HepG2 (cell line): ENCODE data around the gene MAPK7. TPM values are rescaled to one million over a fixed set of nuclear protein-coding genes. Genes with fewer than 3 reads are reported as not detected.

Experiments used
- ARHGAP35 ChIP-seq: sonication (generic); formaldehyde crosslinking; IDR thresholded peaks from 2 replicates; pipeline ENCODE4 v1.9.0; 2022; ENCODE audit warnings: mild to moderate bottlenecking, inconsistent platforms, moderate library complexity, missing genetic modification reagents, borderline replicate concordance
- ATF1 ChIP-seq: IDR thresholded peaks from 2 replicates; pipeline ENCODE4 v1.6.1; 2016; ENCODE audit warnings: mild to moderate bottlenecking, control low read depth
- DPF2 ChIP-seq: sonication (generic); formaldehyde crosslinking; IDR thresholded peaks from 2 replicates; pipeline ENCODE4 v1.4.0; 2020; ENCODE audit warnings: mild to moderate bottlenecking, low read depth, missing genetic modification reagents, borderline replicate concordance
- ETV5 ChIP-seq: IDR thresholded peaks from 2 replicates; pipeline ENCODE4 v1.6.1; 2018; ENCODE audit warnings: missing biosample characterization, missing genetic modification reagents, inconsistent platforms, borderline replicate concordance
- FOXM1 ChIP-seq: sonication (generic); formaldehyde crosslinking; IDR thresholded peaks from 2 replicates; pipeline ENCODE4 v1.5.0; 2020; ENCODE audit warnings: missing genetic modification reagents
- IKZF1 ChIP-seq: fragments of 450-650 bp; IDR thresholded peaks from 2 replicates; pipeline ENCODE4 v1.7.1; 2016
- JUND ChIP-seq: sonication (generic); formaldehyde crosslinking; IDR thresholded peaks from 2 replicates; pipeline ENCODE4 v1.8.0; 2022; ENCODE audit warnings: mild to moderate bottlenecking, missing genetic modification reagents
- KDM2A ChIP-seq: sonication (generic); formaldehyde crosslinking; IDR thresholded peaks from 2 replicates; pipeline ENCODE4 v1.4.0; 2020; ENCODE audit warnings: low read depth, missing genetic modification reagents, borderline replicate concordance
- NR3C1 ChIP-seq: sonication (generic); formaldehyde crosslinking; IDR thresholded peaks from 2 replicates; pipeline ENCODE4 v1.4.0; 2020; ENCODE audit warnings: missing genetic modification reagents
- THYN1 ChIP-seq: sonication (generic); formaldehyde crosslinking; IDR thresholded peaks from 2 replicates; pipeline ENCODE4 v1.8.1; 2023; ENCODE audit warnings: low read depth, mild to moderate bottlenecking, moderate library complexity, missing genetic modification reagents, borderline replicate concordance
- ZKSCAN5 ChIP-seq: sonication (generic); formaldehyde crosslinking; IDR thresholded peaks from 2 replicates; pipeline ENCODE4 v1.5.1; 2020; ENCODE audit warnings: mild to moderate bottlenecking, missing genetic modification reagents
- ZNF12 ChIP-seq: sonication (generic); formaldehyde crosslinking; IDR thresholded peaks from 2 replicates; pipeline ENCODE4 v1.5.0; 2020; ENCODE audit warnings: missing genetic modification reagents
- ZNF235 ChIP-seq: sonication (generic); formaldehyde crosslinking; IDR thresholded peaks from 2 replicates; pipeline ENCODE4 v1.8.1; 2023; ENCODE audit warnings: mild to moderate bottlenecking, missing genetic modification reagents, borderline replicate concordance
- ZNF296 ChIP-seq: sonication (generic); formaldehyde crosslinking; conservative IDR thresholded peaks from 2 replicates; pipeline ENCODE4 v1.5.0; 2020; ENCODE audit warnings: mild to moderate bottlenecking, missing genetic modification reagents
- ZNF331 ChIP-seq: sonication (generic); formaldehyde crosslinking; IDR thresholded peaks from 2 replicates; pipeline ENCODE4 v1.4.0; 2020; ENCODE audit warnings: missing genetic modification reagents
- ZNF768 ChIP-seq: sonication (generic); formaldehyde crosslinking; IDR thresholded peaks from 2 replicates; pipeline ENCODE4 v1.4.0; 2020; ENCODE audit warnings: missing genetic modification reagents
- ZNF883 ChIP-seq: sonication (generic); formaldehyde crosslinking; IDR thresholded peaks from 2 replicates; pipeline ENCODE4 v1.5.1; 2020; ENCODE audit warnings: mild to moderate bottlenecking, missing genetic modification reagents; ENCODE audit errors: not compliant biosample characterization
- polyA plus RNA-seq, 8 experiments: library from polyadenylated mRNA; depleted of rRNA in 3 of 8; stranded (reverse) in 7 of 8; unstranded in 1 of 8; fragments of >200 nt; fragmentation: Illumina TruSeq in 4 of 8; extraction: Trizol in 4 of 8; gene quantifications; 2 replicates each; pipeline versions ENCODE4 v1.2.1 to v1.2.3, GENCODE V29; 2011 to 2016; ENCODE audit warnings: low read depth in 4 of 8, missing spikeins in 1 of 8, mixed read lengths in 1 of 8; ENCODE audit not compliant: insufficient read depth in 1 of 8
- total RNA-seq, 5 experiments: library from RNA; depleted of rRNA; stranded (reverse); fragments of >200 nt; fragmentation: Illumina TruSeq; extraction: Trizol; gene quantifications; 2 replicates each; pipeline ENCODE4 v1.2.3, GENCODE V29; 2016; ENCODE audit warnings: low read depth in 1 of 5
- TF ChIP-seq, protein P1 (sequence below): sonication (generic); formaldehyde crosslinking; IDR thresholded peaks from 2 replicates; pipeline ENCODE4 v1.4.0; 2020; ENCODE audit warnings: missing genetic modification reagents
- TF ChIP-seq, protein P2 (sequence below): IDR thresholded peaks from 2 replicates; pipeline ENCODE4 v1.6.1; 2016; ENCODE audit warnings: mild to moderate bottlenecking, missing biosample characterization, missing genetic modification reagents
- TF ChIP-seq, protein P3 (sequence below): IDR thresholded peaks from 2 replicates; pipeline ENCODE4 v1.6.1; 2018; ENCODE audit warnings: missing genetic modification reagents, mild to moderate bottlenecking, missing compliant biosample characterization
- TF ChIP-seq, protein P4 (sequence below): sonication (generic); formaldehyde crosslinking; IDR thresholded peaks from 2 replicates; pipeline ENCODE4 v1.5.1; 2020; ENCODE audit warnings: missing genetic modification reagents, mild to moderate bottlenecking, borderline replicate concordance
- TF ChIP-seq, protein P5 (sequence below): sonication (generic); formaldehyde crosslinking; IDR thresholded peaks from 2 replicates; pipeline ENCODE4 v1.8.0; 2022; ENCODE audit warnings: missing genetic modification reagents, mild to moderate bottlenecking, borderline replicate concordance

MAPK7 gene
- total and polyA plus RNA-seq, 2 of the 13 experiments (the other 11 are each of a cell fraction or from before 2014, with no cell fraction given), result 2.9 to 5.9 TPM

DNA sequence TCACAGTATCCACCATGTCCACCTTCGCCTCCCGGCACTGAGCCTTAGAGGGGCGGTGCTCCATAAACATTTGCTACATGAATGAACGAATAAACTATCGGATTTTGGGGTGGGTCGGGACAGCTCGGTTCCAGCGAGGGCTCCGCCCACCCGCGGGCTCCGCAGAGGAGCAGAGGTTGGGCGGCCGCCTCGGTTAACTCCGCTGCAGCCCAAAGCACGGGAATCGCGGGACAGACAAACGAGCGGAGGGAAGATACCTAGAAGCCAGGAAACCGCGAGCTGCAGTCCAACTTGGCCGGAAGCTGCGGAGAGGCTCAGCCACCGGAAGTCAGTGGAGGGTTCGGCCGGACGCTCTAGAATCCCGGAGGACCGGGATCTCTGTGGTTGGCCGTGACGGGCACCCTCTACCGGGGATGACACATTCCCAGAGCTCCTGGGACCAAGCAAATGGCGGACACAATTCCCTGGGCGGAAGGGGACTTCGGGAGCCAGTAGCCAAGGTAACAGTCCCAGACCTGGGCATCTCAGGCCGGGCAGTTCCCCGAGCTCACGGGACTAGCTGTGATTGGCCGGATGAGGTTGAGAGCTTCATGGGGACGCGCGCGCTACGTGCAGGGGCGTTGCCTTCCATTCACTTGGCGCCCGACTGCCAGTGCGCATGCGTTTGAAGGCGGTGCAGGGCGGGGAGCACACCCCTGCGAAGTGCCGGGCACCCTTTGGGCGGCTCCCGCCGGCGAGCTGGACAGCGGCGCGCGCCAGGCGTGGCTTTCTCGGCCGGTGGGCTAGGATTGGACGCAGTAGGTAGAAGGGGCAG is 489 bp upstream of the MAPK7 start (continued):
- TF ChIP-seq, protein P1, sequence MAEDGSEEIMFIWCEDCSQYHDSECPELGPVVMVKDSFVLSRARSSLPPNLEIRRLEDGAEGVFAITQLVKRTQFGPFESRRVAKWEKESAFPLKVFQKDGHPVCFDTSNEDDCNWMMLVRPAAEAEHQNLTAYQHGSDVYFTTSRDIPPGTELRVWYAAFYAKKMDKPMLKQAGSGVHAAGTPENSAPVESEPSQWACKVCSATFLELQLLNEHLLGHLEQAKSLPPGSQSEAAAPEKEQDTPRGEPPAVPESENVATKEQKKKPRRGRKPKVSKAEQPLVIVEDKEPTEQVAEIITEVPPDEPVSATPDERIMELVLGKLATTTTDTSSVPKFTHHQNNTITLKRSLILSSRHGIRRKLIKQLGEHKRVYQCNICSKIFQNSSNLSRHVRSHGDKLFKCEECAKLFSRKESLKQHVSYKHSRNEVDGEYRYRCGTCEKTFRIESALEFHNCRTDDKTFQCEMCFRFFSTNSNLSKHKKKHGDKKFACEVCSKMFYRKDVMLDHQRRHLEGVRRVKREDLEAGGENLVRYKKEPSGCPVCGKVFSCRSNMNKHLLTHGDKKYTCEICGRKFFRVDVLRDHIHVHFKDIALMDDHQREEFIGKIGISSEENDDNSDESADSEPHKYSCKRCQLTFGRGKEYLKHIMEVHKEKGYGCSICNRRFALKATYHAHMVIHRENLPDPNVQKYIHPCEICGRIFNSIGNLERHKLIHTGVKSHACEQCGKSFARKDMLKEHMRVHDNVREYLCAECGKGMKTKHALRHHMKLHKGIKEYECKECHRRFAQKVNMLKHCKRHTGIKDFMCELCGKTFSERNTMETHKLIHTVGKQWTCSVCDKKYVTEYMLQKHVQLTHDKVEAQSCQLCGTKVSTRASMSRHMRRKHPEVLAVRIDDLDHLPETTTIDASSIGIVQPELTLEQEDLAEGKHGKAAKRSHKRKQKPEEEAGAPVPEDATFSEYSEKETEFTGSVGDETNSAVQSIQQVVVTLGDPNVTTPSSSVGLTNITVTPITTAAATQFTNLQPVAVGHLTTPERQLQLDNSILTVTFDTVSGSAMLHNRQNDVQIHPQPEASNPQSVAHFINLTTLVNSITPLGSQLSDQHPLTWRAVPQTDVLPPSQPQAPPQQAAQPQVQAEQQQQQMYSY (CRISPR knock-in tag), result no peak
- TF ChIP-seq, protein P2, sequence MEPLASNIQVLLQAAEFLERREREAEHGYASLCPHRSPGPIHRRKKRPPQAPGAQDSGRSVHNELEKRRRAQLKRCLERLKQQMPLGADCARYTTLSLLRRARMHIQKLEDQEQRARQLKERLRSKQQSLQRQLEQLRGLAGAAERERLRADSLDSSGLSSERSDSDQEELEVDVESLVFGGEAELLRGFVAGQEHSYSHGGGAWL (CRISPR knock-in tag), result no peak
- peak; percentile 88 for TF ChIP-seq ETV5 (CRISPR knock-in tag)
- TF ChIP-seq, protein P3, sequence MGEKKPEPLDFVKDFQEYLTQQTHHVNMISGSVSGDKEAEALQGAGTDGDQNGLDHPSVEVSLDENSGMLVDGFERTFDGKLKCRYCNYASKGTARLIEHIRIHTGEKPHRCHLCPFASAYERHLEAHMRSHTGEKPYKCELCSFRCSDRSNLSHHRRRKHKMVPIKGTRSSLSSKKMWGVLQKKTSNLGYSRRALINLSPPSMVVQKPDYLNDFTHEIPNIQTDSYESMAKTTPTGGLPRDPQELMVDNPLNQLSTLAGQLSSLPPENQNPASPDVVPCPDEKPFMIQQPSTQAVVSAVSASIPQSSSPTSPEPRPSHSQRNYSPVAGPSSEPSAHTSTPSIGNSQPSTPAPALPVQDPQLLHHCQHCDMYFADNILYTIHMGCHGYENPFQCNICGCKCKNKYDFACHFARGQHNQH (CRISPR knock-in tag), result peak; percentile 38; the same call in 1 of the 2 replicates
- TF ChIP-seq, protein P4, sequence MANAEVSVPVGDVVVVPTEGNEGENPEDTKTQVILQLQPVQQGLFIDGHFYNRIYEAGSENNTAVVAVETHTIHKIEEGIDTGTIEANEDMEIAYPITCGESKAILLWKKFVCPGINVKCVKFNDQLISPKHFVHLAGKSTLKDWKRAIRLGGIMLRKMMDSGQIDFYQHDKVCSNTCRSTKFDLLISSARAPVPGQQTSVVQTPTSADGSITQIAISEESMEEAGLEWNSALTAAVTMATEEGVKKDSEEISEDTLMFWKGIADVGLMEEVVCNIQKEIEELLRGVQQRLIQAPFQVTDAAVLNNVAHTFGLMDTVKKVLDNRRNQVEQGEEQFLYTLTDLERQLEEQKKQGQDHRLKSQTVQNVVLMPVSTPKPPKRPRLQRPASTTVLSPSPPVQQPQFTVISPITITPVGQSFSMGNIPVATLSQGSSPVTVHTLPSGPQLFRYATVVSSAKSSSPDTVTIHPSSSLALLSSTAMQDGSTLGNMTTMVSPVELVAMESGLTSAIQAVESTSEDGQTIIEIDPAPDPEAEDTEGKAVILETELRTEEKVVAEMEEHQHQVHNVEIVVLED (CRISPR knock-in tag), result peak; percentile 93
- TF ChIP-seq ZKSCAN5 (CRISPR knock-in tag), result no peak
- no peak for TF ChIP-seq NR3C1
- TF ChIP-seq ZNF331 (CRISPR knock-in tag), result peak; percentile 78
- TF ChIP-seq DPF2 (CRISPR knock-in tag), result no peak
- no peak for TF ChIP-seq JUND
- TF ChIP-seq KDM2A (CRISPR knock-in tag), result peak; percentile 67
- peak; percentile 80 for TF ChIP-seq ZNF883 (CRISPR knock-in tag)
- no peak for TF ChIP-seq ARHGAP35
- TF ChIP-seq ATF1, result no peak; the same call in 1 of the 2 replicates
- TF ChIP-seq ZNF296 (CRISPR knock-in tag), result no peak
- no peak for TF ChIP-seq IKZF1
- TF ChIP-seq ZNF12, result no peak
- no peak for TF ChIP-seq ZNF235 (CRISPR knock-in tag)
- TF ChIP-seq, protein P5, sequence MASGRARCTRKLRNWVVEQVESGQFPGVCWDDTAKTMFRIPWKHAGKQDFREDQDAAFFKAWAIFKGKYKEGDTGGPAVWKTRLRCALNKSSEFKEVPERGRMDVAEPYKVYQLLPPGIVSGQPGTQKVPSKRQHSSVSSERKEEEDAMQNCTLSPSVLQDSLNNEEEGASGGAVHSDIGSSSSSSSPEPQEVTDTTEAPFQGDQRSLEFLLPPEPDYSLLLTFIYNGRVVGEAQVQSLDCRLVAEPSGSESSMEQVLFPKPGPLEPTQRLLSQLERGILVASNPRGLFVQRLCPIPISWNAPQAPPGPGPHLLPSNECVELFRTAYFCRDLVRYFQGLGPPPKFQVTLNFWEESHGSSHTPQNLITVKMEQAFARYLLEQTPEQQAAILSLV (CRISPR knock-in tag), result peak; percentile 89
- TF ChIP-seq THYN1 (CRISPR knock-in tag), result no peak
- no peak for TF ChIP-seq FOXM1 (CRISPR knock-in tag)
- no peak for TF ChIP-seq ZNF768 (CRISPR knock-in tag)
